H1 (cell line): ENCODE measurements around the gene IQCC. TPM values are rescaled to one million over a fixed set of nuclear protein-coding genes. Genes with fewer than 3 reads are reported as not detected.

Experiments
- CTCF ChIA-PET: fragments of 300-600 bp; sonication (Branson Sonifier 250); formaldehyde crosslinking; loops from one replicate; lab custom pipeline; 2021; ENCODE audit not compliant: partially characterized antibody; lab: Charles Lee
- POLR2A ChIA-PET: fragments of 300-600 bp; sonication (Branson Sonifier 250); formaldehyde crosslinking; loops from one replicate; lab custom pipeline; 2021; ENCODE audit warnings: inconsistent platforms; ENCODE audit not compliant: partially characterized antibody; lab: Charles Lee
- DNase-seq, 2 experiments: peaks; one replicate each; pipeline versions ENCODE4 v3.0.0 to v3.0.0-alpha.2; 2010 to 2022; ENCODE audit warnings: low spot score in 2 of 2, low read depth in 1 of 2, mixed read lengths in 1 of 2
- FAIRE-seq: peaks from 2 replicates; lab custom pipeline; 2011; peaks lifted over from hg19 to GRCh38; lab: Jason Lieb, UNC
- H2AFZ ChIP-seq: 2 replicates; pipeline ENCODE4 v1.8.1; 2012; ENCODE audit warnings: low read length, inconsistent platforms
- H2AK5ac ChIP-seq: 2 replicates; pipeline ENCODE4 v1.6.1; 2013; ENCODE audit warnings: low read depth, low read length
- H2BK120ac ChIP-seq: replicated peaks from 2 replicates; pipeline ENCODE3; 2013; ENCODE audit warnings: low read depth, low read length, inconsistent platforms
- H2BK12ac ChIP-seq: 2 replicates; pipeline ENCODE4 v1.6.1; 2013; ENCODE audit warnings: low read depth, low read length
- H2BK15ac ChIP-seq: 2 replicates; pipeline ENCODE4 v1.6.1; 2013; ENCODE audit warnings: low read length
- H2BK20ac ChIP-seq: 2 replicates; pipeline ENCODE4 v1.6.1; 2013; ENCODE audit warnings: low read length
- H2BK5ac ChIP-seq: 2 replicates; pipeline ENCODE4 v1.6.1; 2013; ENCODE audit warnings: low read depth, low read length
- H3K14ac ChIP-seq: 2 replicates; pipeline ENCODE4 v1.6.1; 2013; ENCODE audit warnings: inconsistent platforms; ENCODE audit not compliant: insufficient read length
- H3K18ac ChIP-seq: 2 replicates; pipeline ENCODE4 v1.6.1; 2013; ENCODE audit warnings: low read length; ENCODE audit errors: extremely low read depth
- H3K23ac ChIP-seq: 2 replicates; pipeline ENCODE4 v1.6.1; 2013; ENCODE audit warnings: inconsistent platforms; ENCODE audit not compliant: insufficient read length
- H3K23me2 ChIP-seq: 2 replicates; pipeline ENCODE4 v1.6.1; 2013; ENCODE audit warnings: low read depth, low read length
- H3K27ac ChIP-seq: 2 replicates; pipeline ENCODE4 v1.6.1; 2011; ENCODE audit warnings: low read depth, low read length, inconsistent platforms
- H3K27me3 ChIP-seq, 4 experiments: replicated peaks in 1 of 4; 1 replicate in 1 of 4; 2 replicates in 3 of 4; pipeline versions ENCODE4 v1.6.1 to v1.8.1; 2011 to 2013; ENCODE audit warnings: low read length in 3 of 4, mild to moderate bottlenecking in 3 of 4, inconsistent platforms in 2 of 4, mixed read lengths in 2 of 4, moderate library complexity in 1 of 4; ENCODE audit not compliant: control insufficient read depth in 3 of 4, insufficient read depth in 3 of 4; ENCODE audit errors: extremely low read depth in 1 of 4
- H3K36me3 ChIP-seq, 4 experiments: 2 replicates each; pipeline versions ENCODE4 v1.6.1 to v1.8.1; 2011 to 2013; ENCODE audit warnings: mild to moderate bottlenecking in 4 of 4, low read length in 3 of 4, moderate library complexity in 2 of 4, control low read depth in 1 of 4, inconsistent platforms in 1 of 4; ENCODE audit not compliant: insufficient read depth in 4 of 4, control insufficient read depth in 2 of 4
- H3K4ac ChIP-seq: replicated peaks from 2 replicates; pipeline ENCODE3; 2013; ENCODE audit warnings: low read length, low read depth, mixed read lengths, inconsistent platforms; ENCODE audit not compliant: insufficient read length
- H3K4me1 ChIP-seq, 4 experiments: replicated peaks in 1 of 4; 1 replicate in 1 of 4; 2 replicates in 3 of 4; pipeline versions ENCODE4 v1.6.1 to v1.8.1; 2011 to 2013; ENCODE audit warnings: low read length in 3 of 4, inconsistent platforms in 2 of 4, mixed read lengths in 1 of 4; ENCODE audit not compliant: insufficient read depth in 4 of 4, control insufficient read depth in 3 of 4
- H3K4me2 ChIP-seq, 2 experiments: 2 replicates each; pipeline versions ENCODE4 v1.6.1 to v1.8.1; 2011 to 2013; ENCODE audit warnings: low read depth in 2 of 2, low read length in 2 of 2, control low read depth in 1 of 2, inconsistent platforms in 1 of 2, mild to moderate bottlenecking in 1 of 2; ENCODE audit not compliant: insufficient read depth in 1 of 2
- H3K4me3 ChIP-seq, 4 experiments: fragments of 200-600, 300-600 bp in 1 of 4; sonication (generic), shearing (Covaris generic), sonication (Bioruptor Twin) in 1 of 4; 2 replicates each; pipeline versions ENCODE4 v1.5.1 to v1.8.1; 2011 to 2016; ENCODE audit warnings: low read length in 4 of 4, low read depth in 3 of 4, control low read depth in 2 of 4, inconsistent platforms in 2 of 4, mild to moderate bottlenecking in 2 of 4, mixed read lengths in 1 of 4, moderate library complexity in 1 of 4; ENCODE audit not compliant: insufficient read depth in 2 of 4; ENCODE audit errors: extremely low read depth in 1 of 4
- H3K56ac ChIP-seq: replicated peaks from 2 replicates; pipeline ENCODE3; 2013; ENCODE audit warnings: low read depth, mild to moderate bottlenecking, mixed read lengths, low read length, inconsistent platforms; ENCODE audit not compliant: insufficient read length
- H3K79me1 ChIP-seq: 2 replicates; pipeline ENCODE4 v1.6.1; 2013; ENCODE audit warnings: low read depth, low read length, control low read depth
- H3K79me2 ChIP-seq, 2 experiments: 2 replicates each; pipeline versions ENCODE4 v1.6.1 to v1.8.1; 2012 to 2013; ENCODE audit warnings: low read length in 2 of 2, mild to moderate bottlenecking in 2 of 2, inconsistent platforms in 1 of 2; ENCODE audit not compliant: insufficient read depth in 2 of 2, control insufficient read depth in 1 of 2
- H3K9ac ChIP-seq, 4 experiments: replicated peaks in 1 of 4; 1 replicate in 1 of 4; 2 replicates in 3 of 4; pipeline versions ENCODE4 v1.6.1 to v1.8.1; 2011 to 2013; ENCODE audit warnings: low read depth in 3 of 4, low read length in 3 of 4, control low read depth in 2 of 4, mild to moderate bottlenecking in 2 of 4, moderate library complexity in 2 of 4, inconsistent platforms in 1 of 4; ENCODE audit errors: extremely low read depth in 1 of 4
- H3K9me3 ChIP-seq, 2 experiments: 2 replicates each; pipeline versions ENCODE4 v1.6.1 to v1.8.1; 2012 to 2013; ENCODE audit warnings: mild to moderate bottlenecking in 2 of 2, moderate library complexity in 2 of 2, control low read depth in 1 of 2, inconsistent platforms in 1 of 2, low read depth in 1 of 2, low read length in 1 of 2, mixed read lengths in 1 of 2; ENCODE audit not compliant: insufficient read depth in 2 of 2
- H4K20me1 ChIP-seq, 2 experiments: replicated peaks in 1 of 2; 2 replicates each; pipeline versions ENCODE3 to v1.8.1; 2011 to 2013; ENCODE audit warnings: inconsistent platforms in 2 of 2, low read length in 2 of 2, mild to moderate bottlenecking in 1 of 2; ENCODE audit not compliant: insufficient read depth in 2 of 2, control insufficient read depth in 1 of 2
- H4K5ac ChIP-seq: 2 replicates; pipeline ENCODE4 v1.6.1; 2013; ENCODE audit warnings: low read length, low read depth, mixed read lengths, inconsistent platforms; ENCODE audit not compliant: insufficient read length
- H4K8ac ChIP-seq: 2 replicates; pipeline ENCODE4 v1.8.0; 2013; ENCODE audit warnings: mild to moderate bottlenecking, moderate library complexity, low read length, inconsistent platforms; ENCODE audit not compliant: insufficient read depth; ENCODE audit errors: extremely low read depth
- H4K91ac ChIP-seq: replicated peaks from 2 replicates; pipeline ENCODE3; 2013; ENCODE audit warnings: low read length, mixed read lengths, inconsistent platforms; ENCODE audit not compliant: insufficient read length
- ATF2 ChIP-seq: IDR thresholded peaks from 2 replicates; pipeline ENCODE4 v1.6.1; 2012; ENCODE audit warnings: low read length, inconsistent platforms
- CEBPB ChIP-seq: IDR thresholded peaks from 2 replicates; pipeline ENCODE4 v1.6.1; 2012; ENCODE audit warnings: low read depth, low read length
- CREB1 ChIP-seq: IDR thresholded peaks from 2 replicates; pipeline ENCODE4 v1.6.1; 2012; ENCODE audit warnings: inconsistent platforms
- GABPA ChIP-seq: IDR thresholded peaks from 2 replicates; pipeline ENCODE4 v1.6.1; 2011; ENCODE audit warnings: mild to moderate bottlenecking, low read length, moderate library complexity, borderline replicate concordance; ENCODE audit not compliant: insufficient read depth
- HDAC6 ChIP-seq: IDR thresholded peaks from one replicate; pipeline ENCODE4 v1.7.1; 2012; ENCODE audit warnings: low read depth, mild to moderate bottlenecking, inconsistent platforms, low read length, moderate library complexity
- KDM4A ChIP-seq: IDR thresholded peaks from one replicate; pipeline ENCODE4 v1.7.1; 2012; ENCODE audit warnings: low read depth, mild to moderate bottlenecking, moderate library complexity, low read length, inconsistent platforms; ENCODE audit not compliant: severe bottlenecking
- NANOG ChIP-seq: IDR thresholded peaks from 2 replicates; pipeline ENCODE4 v1.6.1; 2011; ENCODE audit warnings: low read length, low read depth, mild to moderate bottlenecking, inconsistent platforms; ENCODE audit not compliant: insufficient read depth, poor library complexity, severe bottlenecking
- POU5F1 ChIP-seq: IDR thresholded peaks from 2 replicates; pipeline ENCODE4 v1.6.1; 2011; ENCODE audit warnings: low read depth, mild to moderate bottlenecking, low read length, moderate library complexity
- TBP ChIP-seq: IDR thresholded peaks from 2 replicates; pipeline ENCODE4 v1.6.1; 2011; ENCODE audit warnings: low read depth, low read length, improper control_type of control experiment
- WGBS, 2 experiments: shearing (Covaris generic) in 1 of 2; methylation state at CpG; one replicate each; pipeline versions ENCODE4 v1.1.6 to v1.1.7; 2013 to 2015; ENCODE audit warnings: low lambda C conversion rate in 2 of 2, mixed read lengths in 2 of 2, inconsistent platforms in 1 of 2, low coverage in 1 of 2, missing lambda C conversion rate in 1 of 2; ENCODE audit not compliant: insufficient replicate concordance in 2 of 2, insufficient coverage in 1 of 2, insufficient read length in 1 of 2; ENCODE audit errors: extremely low coverage in 1 of 2, missing lambda C conversion rate in 1 of 2; 5-methylcytosine and 5-hydroxymethylcytosine counted together
- polyA plus RNA-seq, 7 experiments: library from polyadenylated mRNA; depleted of rRNA in 3 of 7; stranded (reverse) in 5 of 7; unstranded in 2 of 7; fragments of >200 nt in 5 of 7; fragments of 200-250 nt in 2 of 7; gene quantifications; 1 replicate in 5 of 7; 2 replicates in 1 of 7; 4 replicates in 1 of 7; pipeline versions ENCODE4 v1.2.1 to v1.2.3, GENCODE V29; 2011 to 2013; ENCODE audit warnings: missing spikeins in 2 of 7, mixed read lengths in 2 of 7
- total RNA-seq: library from RNA; stranded (reverse); fragmentation: NEBNext Ultra II Directional; extraction: Animal tissue kit (Norgen Biotek cat#: 25700); gene quantifications from 2 replicates; pipeline ENCODE4 v1.2.1, GENCODE V29; 2021
- TF ChIP-seq, protein P1 (sequence below), 3 experiments: IDR thresholded peaks; 1 replicate in 2 of 3; 2 replicates in 1 of 3; pipeline versions ENCODE4 v1.5.1 to v1.6.1; 2011; ENCODE audit warnings: low read length in 3 of 3, mild to moderate bottlenecking in 3 of 3, inconsistent platforms in 2 of 3, low read depth in 1 of 3, moderate library complexity in 1 of 3; ENCODE audit not compliant: insufficient read depth in 1 of 3; ENCODE audit errors: control extremely low read depth in 1 of 3

IQCC gene
- total and polyA plus RNA-seq, 2 of the 8 experiments (the other 6 are each of a cell fraction or from before 2014, with no cell fraction given), result 2.5 to 4.2 TPM

DNA sequence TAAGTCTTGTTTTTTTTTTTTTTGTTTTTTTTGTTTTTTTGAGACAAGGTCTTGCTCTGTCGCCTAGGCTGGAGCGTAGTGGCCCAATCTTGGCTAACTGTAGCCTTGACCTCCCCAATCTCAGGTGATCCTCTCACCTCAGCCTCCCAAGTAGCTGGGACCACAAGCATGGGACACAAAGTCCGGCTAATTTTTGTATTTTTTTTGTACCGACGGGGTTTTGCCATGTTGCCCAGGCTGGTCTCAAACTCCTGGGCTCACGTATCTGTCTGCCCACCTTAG lies 51.7 kb downstream of the IQCC start:
- Histone ChIP-seq H2BK20ac (no peak overlapping the region), H3K36me3 (no peaks in the 10 kb centered on the region), H2AFZ (no peak overlapping the region), H3K27me3 (no peaks in the 10 kb centered on the region; a peak in 1 of 7 replicates), H4K5ac (no peak overlapping the region), H2BK120ac (no peak overlapping the region), H2AK5ac (no peak overlapping the region), H3K4me2 (no peak overlapping the region), H3K79me2 (no peaks in the 10 kb centered on the region), H2BK12ac (no peak overlapping the region), H3K79me1 (no peaks in the 10 kb centered on the region), H3K27ac (no peak overlapping the region), H3K14ac (no peak overlapping the region), H4K8ac (no peak overlapping the region), H3K23ac (no peak overlapping the region), H3K4me1 (no peaks in the 10 kb centered on the region), H3K9ac (no peak overlapping the region), H3K4ac (no peak overlapping the region), H3K9me3 (no peaks in the 10 kb centered on the region), H3K23me2 (no peaks in the 10 kb centered on the region; the same call in 1 of the 2 replicates), H3K56ac (no peak overlapping the region), H3K4me3 (no peak overlapping the region), H4K20me1 (no peaks in the 10 kb centered on the region), H2BK15ac (no peak overlapping the region), H2BK5ac (no peak overlapping the region), H4K91ac (no peak overlapping the region), H3K18ac (no peak overlapping the region)
- 94% methylated on average over 5 of the region's 6 CpGs; no CpG with 5 or more reads in 1 of the 2 experiments for WGBS, 2 experiments
- CTCF ChIA-PET, result interaction anchor here (0.8 to 5.3 kb wide), 3 partner anchors 8 to 46 kb away, joined by 3 to 37 read pairs (median 4); partner anchors contain the start of genes FAM167B and LCK
- FAIRE-seq (no peak), DNase-seq (no peak)
- POLR2A ChIA-PET, result interaction anchor here (0.6 to 1.1 kb wide), 4 partner anchors 12 to 364 kb away, joined by 3 to 5 read pairs (median 3); no protein-coding TSS in a partner anchor
- TF ChIP-seq POU5F1, result no peak
- no peak for TF ChIP-seq ATF2
- TF ChIP-seq NANOG, result no peak
- no peak for TF ChIP-seq TBP
- TF ChIP-seq GABPA, result no peak
- no peak for TF ChIP-seq CEBPB
- TF ChIP-seq, protein P1, sequence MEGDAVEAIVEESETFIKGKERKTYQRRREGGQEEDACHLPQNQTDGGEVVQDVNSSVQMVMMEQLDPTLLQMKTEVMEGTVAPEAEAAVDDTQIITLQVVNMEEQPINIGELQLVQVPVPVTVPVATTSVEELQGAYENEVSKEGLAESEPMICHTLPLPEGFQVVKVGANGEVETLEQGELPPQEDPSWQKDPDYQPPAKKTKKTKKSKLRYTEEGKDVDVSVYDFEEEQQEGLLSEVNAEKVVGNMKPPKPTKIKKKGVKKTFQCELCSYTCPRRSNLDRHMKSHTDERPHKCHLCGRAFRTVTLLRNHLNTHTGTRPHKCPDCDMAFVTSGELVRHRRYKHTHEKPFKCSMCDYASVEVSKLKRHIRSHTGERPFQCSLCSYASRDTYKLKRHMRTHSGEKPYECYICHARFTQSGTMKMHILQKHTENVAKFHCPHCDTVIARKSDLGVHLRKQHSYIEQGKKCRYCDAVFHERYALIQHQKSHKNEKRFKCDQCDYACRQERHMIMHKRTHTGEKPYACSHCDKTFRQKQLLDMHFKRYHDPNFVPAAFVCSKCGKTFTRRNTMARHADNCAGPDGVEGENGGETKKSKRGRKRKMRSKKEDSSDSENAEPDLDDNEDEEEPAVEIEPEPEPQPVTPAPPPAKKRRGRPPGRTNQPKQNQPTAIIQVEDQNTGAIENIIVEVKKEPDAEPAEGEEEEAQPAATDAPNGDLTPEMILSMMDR (IDR thresholded peaks at IDR 0.05; ENCODE audit: control extremely low read depth in 1 of 3, insufficient read depth in 1 of 3, low read depth in 1 of 3, low read length in 3 of 3), result no peak
- TF ChIP-seq CREB1, result no peak
- no peak for TF ChIP-seq HDAC6
- no peak for TF ChIP-seq KDM4A
